ENCODE measurements around the gene CTNNA2. TPM values are rescaled to one million over a fixed set of nuclear protein-coding genes. Genes with fewer than 3 reads are reported as not detected.
"Not testable (repeated sequence)": the region's sequence is repeated elsewhere in the genome, so short reads cannot be mapped to it uniquely, and the experiment has no call there.

Gene CTNNA2
- polyA plus RNA-seq, 12 donors = 0.20 to 3.7 (median 0.85) TPM; not detected in 1

GRCh38 chr2:80195034-80195433, 682.2 kb downstream of the CTNNA2 start:
- no peak for DNase-seq

GRCh38 chr2:80198042-80198441, 685.2 kb downstream of the CTNNA2 start:
- DNase-seq = no peak

GRCh38 chr2:80199504-80199903, 686.7 kb downstream of the CTNNA2 start:
- no peak for DNase-seq

DNA sequence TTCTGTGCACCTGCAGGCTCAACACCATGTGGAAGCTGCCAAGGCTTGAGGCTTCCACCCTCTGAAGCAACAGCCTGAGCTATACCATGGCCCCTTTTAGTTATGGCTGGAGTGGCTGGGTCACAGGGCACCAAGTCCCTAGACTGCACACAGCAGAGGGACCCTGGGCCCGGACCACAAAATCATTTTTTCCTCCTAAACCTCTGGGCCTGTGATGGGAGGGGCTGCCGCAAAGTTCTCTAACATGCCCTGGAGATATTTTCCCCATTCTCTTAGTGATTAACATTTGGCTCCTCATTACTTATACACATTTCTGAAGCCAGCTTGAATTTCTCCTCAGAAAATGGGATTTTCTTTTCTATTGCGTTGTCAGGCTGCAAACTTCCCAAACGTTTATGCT, 691.1 kb downstream of the CTNNA2 start:
- DNase-seq = not testable (repeated sequence)

DNA sequence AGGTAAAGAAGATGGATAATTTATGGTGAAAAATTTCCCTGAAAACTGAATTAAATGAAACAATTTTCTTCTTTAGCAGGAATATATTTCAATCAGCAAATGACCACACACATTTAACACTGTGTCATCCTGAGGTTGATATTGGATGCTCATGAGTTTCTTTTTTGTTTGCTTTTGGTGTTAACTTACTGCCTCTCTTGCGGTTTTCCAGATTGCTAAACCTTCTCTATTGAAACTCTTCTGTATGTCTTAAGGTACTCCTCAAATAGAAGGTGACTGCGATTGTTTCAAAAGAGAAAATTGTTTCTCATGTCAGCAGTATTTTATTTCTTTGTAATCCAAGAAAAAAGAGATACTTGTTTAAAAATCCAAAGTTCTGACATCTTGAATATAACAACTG, 692.6 kb downstream of the CTNNA2 start:
- DNase-seq = no peak

GRCh38 chr2:80209458-80209857, 696.6 kb downstream of the CTNNA2 start:
- no peak for DNase-seq

DNA sequence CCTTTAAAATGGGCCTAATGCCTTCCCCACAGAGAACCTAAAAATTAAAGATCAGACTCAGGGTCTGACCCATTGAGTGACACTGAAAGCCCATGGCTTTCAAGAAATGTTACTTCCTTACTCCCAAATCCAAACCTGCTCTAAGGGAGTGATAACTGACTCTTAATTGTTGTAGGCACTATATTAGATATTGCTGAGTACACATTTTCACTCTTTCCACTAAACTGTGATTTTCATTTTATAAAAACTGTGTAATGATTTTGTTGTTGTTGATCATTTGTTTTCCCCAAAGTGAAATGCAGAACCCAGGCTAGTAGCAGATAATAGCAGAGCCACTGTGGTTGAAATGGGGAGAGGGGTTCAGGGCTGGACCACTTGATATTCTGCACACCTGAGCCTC, 704.6 kb downstream of the CTNNA2 start:
- DNase-seq = no peak

DNA sequence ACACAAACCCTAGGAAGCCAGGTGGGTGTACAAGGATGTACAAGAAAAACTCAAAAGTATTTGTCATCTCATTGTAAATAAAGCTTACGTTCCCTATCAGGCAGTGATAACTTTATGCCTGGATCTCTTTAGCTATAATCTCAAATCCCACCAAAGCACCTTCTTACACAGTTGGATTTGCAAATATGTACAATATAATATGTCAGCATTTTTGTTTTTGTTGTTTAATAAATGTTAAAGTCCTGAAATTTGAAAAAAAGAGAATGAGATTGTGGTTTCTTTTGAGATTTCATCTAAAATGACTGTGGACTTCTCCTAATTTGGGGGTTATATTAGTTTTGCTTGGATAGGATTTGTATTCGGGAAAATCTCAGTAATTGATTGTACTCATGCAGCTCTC, 709.8 kb downstream of the CTNNA2 start:
- DNase-seq = no peak

- no peak for DNase-seq
Measured at GRCh38 chr2:80231421-80231820, 718.6 kb downstream of the CTNNA2 start.

DNA sequence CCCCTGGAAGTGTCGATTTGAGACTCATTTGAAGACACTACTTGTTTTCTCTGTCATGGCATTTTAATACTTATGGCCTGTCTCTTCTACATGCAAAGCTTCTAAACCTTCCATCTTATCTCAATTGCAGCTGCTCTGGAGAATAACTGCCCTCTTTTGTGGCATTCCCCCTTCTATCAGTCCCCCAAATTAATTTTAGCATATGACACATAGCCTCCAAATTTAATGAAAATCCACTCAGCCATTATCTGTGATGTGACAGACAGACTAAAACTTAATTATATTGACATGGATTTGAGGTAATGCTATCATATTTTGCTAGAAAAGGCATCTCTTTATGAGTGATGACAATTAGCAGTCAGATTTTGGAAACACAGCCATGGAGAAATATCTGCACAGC, 720.5 kb downstream of the CTNNA2 start:
- no peak for DNase-seq

DNA sequence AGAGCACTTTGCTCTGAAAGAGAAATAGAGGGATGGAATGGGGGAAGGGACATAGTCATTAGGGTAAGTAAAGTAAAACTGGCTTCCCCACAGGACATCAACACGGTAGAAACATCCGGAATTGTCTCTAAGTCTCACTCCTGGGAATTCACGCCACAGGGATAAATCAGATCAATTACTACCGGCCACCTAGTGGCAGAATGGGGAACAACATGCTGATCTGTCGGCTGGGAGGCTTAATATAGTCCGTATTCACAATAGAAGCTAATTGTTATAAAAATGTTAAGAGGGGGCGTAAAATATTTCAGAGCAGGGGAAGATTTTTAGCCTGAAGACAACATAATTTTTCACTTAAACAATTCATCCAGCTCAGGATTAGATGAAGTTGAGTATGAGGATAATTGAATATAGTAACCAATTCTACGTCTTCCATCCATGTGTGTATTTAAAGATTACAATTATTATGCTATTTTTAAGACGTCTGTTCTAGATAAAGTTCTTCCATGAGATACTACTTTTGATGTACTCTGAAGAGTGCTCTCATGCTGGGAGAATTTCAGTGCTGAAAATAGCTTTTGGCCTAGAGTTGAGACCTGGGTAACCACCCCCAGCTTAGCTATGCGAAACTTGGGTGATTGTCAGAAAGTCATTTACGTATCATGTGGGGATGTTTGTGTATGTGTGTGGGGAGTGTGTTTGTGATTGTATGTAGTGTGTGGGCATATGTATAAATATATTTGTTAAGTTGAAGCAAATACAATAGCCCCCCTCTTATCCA, 726.0 kb downstream of the CTNNA2 start:
- no peak for DNase-seq

DNA sequence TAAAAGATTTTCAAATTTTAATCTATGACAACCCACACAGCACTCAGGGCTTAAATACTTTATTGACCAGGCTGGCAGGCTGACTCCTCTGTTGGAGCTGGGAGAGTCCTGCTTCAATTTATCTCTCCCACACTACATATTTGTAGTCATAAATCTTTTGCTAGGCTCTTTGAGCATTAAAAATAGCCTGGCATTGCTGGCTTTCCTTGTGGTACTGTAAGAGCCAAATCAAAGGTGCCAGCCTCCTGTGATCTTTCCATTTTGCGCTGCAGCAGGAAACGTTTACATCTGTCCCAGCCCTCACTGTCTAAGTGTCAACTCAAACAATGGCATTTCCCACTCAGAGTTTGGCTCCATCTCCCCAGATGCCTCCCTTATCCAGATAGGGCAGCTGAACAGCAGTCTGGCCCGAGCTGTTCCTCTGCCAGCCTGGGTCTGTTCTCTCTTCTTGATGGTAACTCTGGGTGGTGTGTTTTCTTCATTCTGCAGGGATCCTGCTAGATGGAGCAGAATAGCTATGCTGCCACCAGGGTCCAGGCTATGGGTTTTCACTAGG, 729.6 kb downstream of the CTNNA2 start:
- no peak for DNase-seq

DNA sequence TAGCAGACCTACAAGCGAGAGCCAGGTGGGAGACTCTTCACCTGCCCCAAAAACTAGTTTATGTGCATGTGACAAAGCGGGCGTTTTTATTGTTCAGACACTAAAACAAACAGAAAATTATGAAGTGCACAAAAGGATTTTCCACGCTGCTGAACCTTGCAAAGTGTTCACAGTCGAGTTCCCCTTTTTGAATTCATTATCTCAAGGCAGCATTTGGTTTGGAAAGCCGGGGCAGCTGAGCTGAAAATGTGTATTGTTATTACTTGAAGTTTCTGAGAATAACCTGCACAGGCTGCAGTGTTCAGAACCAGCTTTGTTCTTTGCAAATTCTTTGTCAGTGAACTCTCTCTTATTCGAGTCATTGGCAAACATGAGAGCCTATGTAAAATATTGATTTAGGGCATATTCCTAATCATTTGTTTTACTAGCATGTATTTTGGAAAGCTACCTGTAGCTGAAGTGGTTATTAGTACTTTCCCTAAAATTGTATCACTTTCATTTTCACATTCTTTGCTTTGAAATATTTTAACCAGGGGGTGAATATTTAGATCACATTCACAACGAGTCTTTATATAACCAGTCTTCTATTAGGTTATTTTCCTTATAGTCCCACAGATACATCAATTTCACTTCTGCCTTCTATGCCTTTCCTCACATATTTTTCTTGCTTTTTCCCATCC, 732.2 kb downstream of the CTNNA2 start:
- no peak for DNase-seq

DNA sequence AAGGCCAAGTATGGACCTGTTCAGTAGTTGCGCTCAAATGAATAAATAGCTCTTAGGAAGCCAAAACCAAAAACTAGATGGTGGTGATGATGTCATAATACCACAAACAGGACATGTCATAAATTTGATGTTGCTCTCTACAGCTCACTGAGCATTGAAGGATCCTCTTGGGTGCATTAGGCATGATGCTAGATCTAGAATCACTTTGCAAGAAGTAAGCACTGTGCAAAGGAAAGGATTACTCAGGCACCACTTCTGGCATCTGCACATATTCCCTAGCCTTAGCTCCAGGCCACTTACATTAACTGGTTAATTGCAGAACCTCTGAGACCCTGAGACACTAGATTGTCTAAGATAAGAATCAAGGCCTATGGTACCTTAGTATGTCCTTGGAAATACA, 733.7 kb downstream of the CTNNA2 start:
- DNase-seq = no peak

GRCh38 chr2:80247339-80247738, 734.5 kb downstream of the CTNNA2 start:
- no peak for DNase-seq

GRCh38 chr2:80248146-80248545, 735.3 kb downstream of the CTNNA2 start:
- no peak for DNase-seq

GRCh38 chr2:80252294-80252986, 739.6 kb downstream of the CTNNA2 start:
- DNase-seq = no peak

GRCh38 chr2:80255918-80256781, 743.3 kb downstream of the CTNNA2 start:
- no peak for DNase-seq

GRCh38 chr2:80256782-80257167, 743.9 kb downstream of the CTNNA2 start:
- no peak for DNase-seq

GRCh38 chr2:80257450-80257849, 744.6 kb downstream of the CTNNA2 start:
- DNase-seq = no peak

- no peak for DNase-seq
Measured at GRCh38 chr2:80258341-80258740, 745.5 kb downstream of the CTNNA2 start.

DNA sequence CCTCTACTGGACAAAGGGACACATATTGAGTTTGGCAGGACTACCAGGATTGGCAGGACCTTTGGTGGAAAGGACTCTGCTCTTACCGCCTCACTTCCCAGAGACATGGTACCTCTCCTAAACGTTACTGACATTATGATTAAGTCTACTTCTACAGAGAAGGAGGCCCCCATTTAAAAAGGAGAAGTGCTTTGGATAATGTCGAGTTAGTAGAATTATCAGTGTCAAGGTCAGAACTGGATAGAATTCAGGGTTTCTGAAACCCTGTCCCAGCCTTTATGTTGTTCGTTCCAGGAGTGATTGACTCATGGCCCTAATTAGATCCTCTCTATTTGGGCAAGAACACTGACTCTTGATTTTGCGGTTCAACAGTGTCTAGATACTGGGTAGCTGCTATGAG, 745.9 kb downstream of the CTNNA2 start:
- DNase-seq = no peak
